Superior temporal gyrus (tissue), 1 donor: ENCODE data around the gene GALNTL6.

Source experiments
- DNase-seq: peaks from one replicate; pipeline ENCODE4 v3.0.0-alpha.2; 2016; ENCODE audit errors: extremely low spot score

GALNTL6 gene

DNA sequence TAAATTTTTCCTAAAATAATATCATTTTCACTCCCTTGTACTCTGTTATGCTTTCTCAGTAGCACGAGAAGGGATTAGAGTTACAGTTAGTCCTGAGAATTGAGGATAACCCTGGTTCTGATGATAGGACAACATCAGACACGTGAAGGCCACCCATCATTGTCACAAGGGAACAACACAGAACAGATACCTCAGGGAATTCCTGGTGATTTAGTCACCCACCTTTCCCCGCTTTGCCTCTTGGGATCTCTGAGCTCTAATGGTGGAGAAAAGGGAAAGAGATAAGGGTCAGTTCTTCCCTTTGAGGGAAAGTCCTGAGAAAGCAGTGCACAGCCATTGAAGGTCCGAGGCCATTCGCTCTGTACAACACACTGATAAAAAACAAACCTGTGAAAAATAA lies 1243.1 kb downstream of the GALNTL6 start:
- DNase-seq = no peak

DNA sequence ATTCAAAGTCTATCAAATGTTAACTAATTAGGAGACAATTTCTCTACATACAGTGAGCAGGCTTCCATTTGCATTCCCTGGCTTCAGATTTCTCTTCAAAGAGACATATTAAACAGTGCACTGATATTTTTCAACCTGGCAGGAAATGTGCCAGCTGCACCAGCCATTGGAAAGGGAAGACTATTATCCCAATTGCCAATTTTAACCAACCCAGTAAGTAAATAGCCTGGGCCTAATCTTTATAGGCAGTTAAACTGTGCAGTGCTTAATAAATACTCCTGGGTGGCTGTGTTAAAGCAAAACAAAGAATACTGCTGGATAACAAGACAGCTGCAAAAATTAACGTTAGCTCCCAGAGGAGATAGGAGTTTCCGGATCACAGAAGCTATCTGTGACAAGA lies 1243.5 kb downstream of the GALNTL6 start:
- DNase-seq = no peak

GRCh38 chr4:173057442-173057841 lies 1244.2 kb downstream of the GALNTL6 start:
- no peak for DNase-seq

- DNase-seq = no peak
Measured at GRCh38 chr4:173057901-173058300, 1244.7 kb downstream of the GALNTL6 start.

DNA sequence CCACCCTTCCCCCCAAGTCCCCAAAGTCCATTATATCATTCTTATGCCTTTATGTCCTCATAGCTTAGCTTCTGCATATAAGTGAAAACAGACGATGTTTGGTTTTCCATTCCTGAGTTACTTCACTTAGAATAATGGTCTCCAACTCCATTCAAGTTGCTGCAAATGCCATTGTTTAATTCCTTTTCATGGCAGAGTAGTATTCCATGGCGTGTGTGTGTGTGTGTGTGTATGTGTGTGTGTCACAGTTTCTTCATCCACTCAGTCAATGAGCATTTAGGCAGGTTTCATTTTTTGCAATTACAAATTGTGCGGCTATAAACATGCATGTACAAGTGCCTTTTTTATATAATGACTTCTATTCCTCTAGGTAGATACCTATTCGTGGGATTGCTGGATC lies 1248.0 kb downstream of the GALNTL6 start:
- no peak for DNase-seq

DNA sequence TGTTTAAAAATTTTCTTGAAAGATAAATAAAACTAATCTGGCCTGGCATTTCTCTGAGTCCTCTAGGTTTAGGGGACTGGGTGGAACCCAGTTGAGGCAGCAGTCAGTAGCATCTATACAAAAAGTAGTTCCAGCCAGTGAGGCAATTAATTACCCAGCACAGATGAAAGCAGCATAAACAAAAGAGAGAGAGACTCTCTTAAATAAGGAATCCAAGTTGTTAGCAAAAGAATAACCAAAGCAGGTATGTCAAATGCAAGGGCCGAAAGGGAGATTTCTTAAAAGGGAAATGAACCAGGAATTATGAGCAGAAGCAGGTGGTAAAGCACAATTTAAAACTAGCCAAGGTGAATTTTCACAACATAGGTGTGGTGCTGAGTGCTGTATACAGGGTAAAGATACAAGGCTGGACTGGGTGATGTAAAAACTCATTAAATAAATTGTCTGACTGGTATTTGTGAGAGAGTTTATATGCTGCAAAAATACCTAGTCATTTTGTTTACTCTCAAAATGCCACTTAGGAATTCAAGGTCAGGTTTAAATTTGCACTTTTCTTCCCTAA lies 1260.8 kb downstream of the GALNTL6 start:
- DNase-seq = no peak

DNA sequence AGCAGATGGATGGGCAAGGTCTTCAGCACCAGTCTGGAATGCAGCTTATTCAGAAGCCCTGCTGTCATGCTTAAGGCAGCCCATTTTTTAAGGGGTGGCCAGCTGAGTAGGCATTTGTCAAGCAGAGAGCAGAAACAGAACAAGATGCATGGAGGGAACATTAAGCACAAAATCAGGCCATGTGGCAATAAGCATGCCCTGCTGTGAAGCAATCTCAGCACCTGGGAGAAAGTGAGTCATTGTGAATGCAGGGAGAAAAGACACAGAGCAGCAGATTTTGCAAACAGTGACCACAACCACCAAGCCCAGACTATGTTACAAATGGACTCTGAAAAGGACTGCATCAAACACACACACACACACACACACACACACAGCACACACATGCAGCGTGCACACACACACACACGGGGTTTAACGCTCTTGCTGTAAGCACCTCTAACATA lies 1261.3 kb downstream of the GALNTL6 start:
- DNase-seq = no peak

- no peak for DNase-seq
Measured at GRCh38 chr4:173076903-173077634, 1263.9 kb downstream of the GALNTL6 start.

DNA sequence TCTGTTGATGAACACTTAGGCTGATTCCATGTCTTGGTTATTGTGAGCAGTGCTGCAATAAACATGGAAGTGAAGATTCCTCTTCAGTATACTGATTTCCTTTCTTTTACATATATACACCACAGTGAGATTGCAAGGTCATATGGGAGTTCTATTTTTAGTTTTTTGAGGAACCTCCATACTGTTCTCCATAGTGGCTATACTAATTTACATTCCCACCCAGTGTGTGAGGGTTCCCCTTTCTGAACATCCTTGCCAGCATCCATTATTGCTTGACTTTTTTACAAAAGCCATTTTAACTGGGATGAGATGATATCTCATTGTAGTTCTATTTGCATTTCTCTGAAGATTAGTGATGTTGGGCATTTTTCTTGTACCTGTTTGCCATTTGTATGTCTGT lies 1274.9 kb downstream of the GALNTL6 start:
- DNase-seq = no peak
